ENCODE data around the gene RAB33A.
A peak's percentile ranks its signal among the peaks of the same experiment; 100 is the strongest.
"Not testable (repeated sequence)": the region's sequence is repeated elsewhere in the genome, so short reads cannot be mapped to it uniquely, and the experiment has no call there.

RAB33A gene

GRCh38 chrX:130172127-130172845, 524 bp downstream of the RAB33A start:
- no peak for DNase-seq (ENCODE audit: low spot score)

GRCh38 chrX:130173190-130173895, 1.6 kb downstream of the RAB33A start:
- DNase-seq (ENCODE audit: low spot score), result peak; percentile 77

GRCh38 chrX:130174045-130174704, 2.4 kb downstream of the RAB33A start:
- DNase-seq (ENCODE audit: low spot score), result no peak

- DNase-seq (ENCODE audit: low spot score), result no peak
Measured at GRCh38 chrX:130174937-130175336, 3.2 kb downstream of the RAB33A start.

GRCh38 chrX:130176354-130176776, 4.6 kb downstream of the RAB33A start:
- DNase-seq (ENCODE audit: low spot score), result no peak

- DNase-seq (ENCODE audit: low spot score), result no peak
Measured at GRCh38 chrX:130176942-130177341, 5.2 kb downstream of the RAB33A start.

- DNase-seq (ENCODE audit: low spot score), result no peak
Measured at GRCh38 chrX:130179170-130179569, 7.4 kb downstream of the RAB33A start.

- no peak for DNase-seq (ENCODE audit: low spot score)
Measured at GRCh38 chrX:130179579-130180215, 7.9 kb downstream of the RAB33A start.

GRCh38 chrX:130184168-130184567, 12.4 kb downstream of the RAB33A start:
- DNase-seq (ENCODE audit: low spot score), result no peak

GRCh38 chrX:130184857-130185256, 13.1 kb downstream of the RAB33A start:
- DNase-seq (ENCODE audit: low spot score), result no peak

GRCh38 chrX:130186651-130187050, 14.9 kb downstream of the RAB33A start:
- no peak for DNase-seq (ENCODE audit: low spot score)

GRCh38 chrX:130190801-130191200, 19.0 kb downstream of the RAB33A start:
- DNase-seq (ENCODE audit: low spot score), result no peak

- no peak for DNase-seq (ENCODE audit: low spot score)
Measured at GRCh38 chrX:130196466-130196865, 24.7 kb downstream of the RAB33A start.

GRCh38 chrX:130197464-130197863, 25.7 kb downstream of the RAB33A start:
- no peak for DNase-seq (ENCODE audit: low spot score)

- no peak for DNase-seq (ENCODE audit: low spot score)
Measured at GRCh38 chrX:130204647-130205046, 32.9 kb downstream of the RAB33A start.

- peak; percentile 36 for DNase-seq (ENCODE audit: low spot score)
Measured at GRCh38 chrX:130211415-130212186, 39.8 kb downstream of the RAB33A start.

- DNase-seq (ENCODE audit: low spot score), result peak; percentile 45
Measured at GRCh38 chrX:130212371-130212770, 40.6 kb downstream of the RAB33A start.

GRCh38 chrX:130213376-130213775, 41.6 kb downstream of the RAB33A start:
- DNase-seq (ENCODE audit: low spot score), result no peak

GRCh38 chrX:130216320-130216719, 44.6 kb downstream of the RAB33A start:
- DNase-seq (ENCODE audit: low spot score), result peak; percentile 14

GRCh38 chrX:130224810-130225209, 53.0 kb downstream of the RAB33A start:
- DNase-seq (ENCODE audit: low spot score), result no peak

GRCh38 chrX:130228871-130229270, 57.1 kb downstream of the RAB33A start:
- no peak for DNase-seq (ENCODE audit: low spot score)

GRCh38 chrX:130231184-130231583, 59.4 kb downstream of the RAB33A start:
- DNase-seq (ENCODE audit: low spot score), result not testable (repeated sequence)
